PC-9 (cell line): ENCODE results near the gene ANKRD10. TPM values are rescaled to one million over a fixed set of nuclear protein-coding genes. Genes with fewer than 3 reads are reported as not detected.
A peak's percentile ranks its signal among the peaks of the same experiment; 100 is the strongest.

ENCODE experiments used
- BruUV-seq: library from RNA; stranded (reverse); fragments of 400-500 nt; replicated peaks from 2 replicates; lab custom pipeline; 2021; lab: Mats Ljungman, UMichigan
- CTCF ChIA-PET: fragments of 300-600 bp; sonication (Branson Sonifier 250); formaldehyde crosslinking; loops from one replicate; lab custom pipeline; 2022; ENCODE audit warnings: antibody characterized with exemption; lab: Charles Lee
- POLR2A ChIA-PET: fragments of 300-600 bp; sonication (Branson Sonifier 250); formaldehyde crosslinking; loops from one replicate; lab custom pipeline; 2022; ENCODE audit warnings: antibody characterized with exemption; ENCODE audit not compliant: unreplicated experiment; lab: Charles Lee
- DNase-seq, 2 experiments: peaks; one replicate each; pipeline versions ENCODE4 v3.0.0 to v3.0.0-alpha.2; 2015 to 2022; ENCODE audit warnings: mixed read lengths in 1 of 2
- H2AFZ ChIP-seq: fragments of 200-600 bp; sonication (generic); 2 replicates; pipeline ENCODE4 v1.8.1; 2017; ENCODE audit warnings: antibody characterized with exemption
- H3F3A ChIP-seq: fragments of 200-600 bp; sonication (generic); 2 replicates; pipeline ENCODE4 v1.8.1; 2017; ENCODE audit warnings: antibody characterized with exemption, mild to moderate bottlenecking, low read depth; ENCODE audit not compliant: insufficient read depth
- H3K27ac ChIP-seq: fragments of 200-600 bp; sonication (generic); 2 replicates; pipeline ENCODE4 v1.6.1; 2016; ENCODE audit warnings: mixed run types
- H3K27me3 ChIP-seq: fragments of 200-600 bp; sonication (generic); 2 replicates; pipeline ENCODE4 v1.6.1; 2016; ENCODE audit warnings: low read depth, mixed run types; ENCODE audit not compliant: insufficient read depth
- H3K36me3 ChIP-seq: fragments of 200-600 bp; sonication (generic); 2 replicates; pipeline ENCODE4 v1.6.1; 2016; ENCODE audit warnings: low read depth, mixed run types
- H3K4me1 ChIP-seq: fragments of 200-600 bp; sonication (generic); replicated peaks from 2 replicates; pipeline ENCODE4 v1.6.1; 2016; ENCODE audit warnings: mixed run types; ENCODE audit not compliant: insufficient read depth
- H3K4me2 ChIP-seq: fragments of 200-600 bp; sonication (generic); 2 replicates; pipeline ENCODE4 v1.6.1; 2017; ENCODE audit warnings: mixed run types
- H3K4me3 ChIP-seq: fragments of 200-600 bp; sonication (generic); 2 replicates; pipeline ENCODE4 v1.6.1; 2016; ENCODE audit warnings: mixed run types
- H3K79me2 ChIP-seq: fragments of 200-600 bp; sonication (generic); 2 replicates; pipeline ENCODE4 v1.6.1; 2017; ENCODE audit warnings: low read depth, mixed run types
- H3K9me2 ChIP-seq: fragments of 200-600 bp; sonication (generic); 2 replicates; pipeline ENCODE4 v1.8.1; 2017; ENCODE audit warnings: mild to moderate bottlenecking; ENCODE audit not compliant: insufficient read depth
- H3K9me3 ChIP-seq: fragments of 200-600 bp; sonication (generic); 2 replicates; pipeline ENCODE4 v1.8.1; 2016; ENCODE audit warnings: low read depth; ENCODE audit not compliant: insufficient read depth
- H4K20me1 ChIP-seq: fragments of 200-600 bp; sonication (generic); 2 replicates; pipeline ENCODE4 v1.8.1; 2017; ENCODE audit not compliant: insufficient read depth
- CTCF ChIP-seq: fragments of 200-600 bp; sonication (generic); conservative IDR thresholded peaks from 2 replicates; pipeline ENCODE4 v1.6.1; 2017; ENCODE audit warnings: mixed run types, antibody characterized with exemption, mild to moderate bottlenecking, moderate library complexity
- EZH2 ChIP-seq: fragments of 200-600 bp; sonication (generic); IDR thresholded peaks from 2 replicates; pipeline ENCODE4 v1.8.0; 2017; ENCODE audit warnings: antibody characterized with exemption, low read depth
- intact Hi-C: fragments of 100-400 bp; cut with micrococcal nuclease; formaldehyde crosslinking; loops from one replicate; pipeline ENCODE4 v1.10.0; 2022; ENCODE audit not compliant: unreplicated experiment
- total RNA-seq: library from RNA; stranded (reverse); gene quantifications from 2 replicates; pipeline ENCODE4 v1.2.3, GENCODE V29; 2021

ANKRD10 gene
- total RNA-seq, 1 experiment from 2014 or later, result 155 TPM

- no TSS peak for BruUV-seq
- DNase-seq, result no peak
- no peaks in the 10 kb centered on the region for H3K27me3 ChIP-seq
- H3K79me2 ChIP-seq, result peaks cover 16% of the 10 kb centered on the region
- H4K20me1 ChIP-seq, result no peaks in the 10 kb centered on the region
- ChIA-PET CTCF (no interaction called here), POLR2A (interaction anchor here (0.6 kb wide), 1 partner anchor 11 kb away, joined by 7 read pairs; no protein-coding TSS in a partner anchor)
- H3K27ac ChIP-seq, result no peak overlapping the region
- H3K4me3 ChIP-seq, result no peak overlapping the region
- no peaks in the 10 kb centered on the region for H3K36me3 ChIP-seq
- H3F3A ChIP-seq, result peaks cover 12% of the 10 kb centered on the region; the same call in 1 of the 2 replicates
- H3K9me2 ChIP-seq, result no peaks in the 10 kb centered on the region
- no peak overlapping the region for H2AFZ ChIP-seq
- H3K4me1 ChIP-seq, result peaks cover 30% of the 10 kb centered on the region
- H3K4me2 ChIP-seq, result no peak overlapping the region
- intact Hi-C loops, result no loop called here
- no peak for TF ChIP-seq CTCF
- TF ChIP-seq EZH2, result no peak
- H3K9me3 ChIP-seq, result no peaks in the 10 kb centered on the region
Observed at GRCh38 chr13:110872034-110872767, 42.7 kb downstream of the ANKRD10 start.

- Histone ChIP-seq H2AFZ (peak overlapping the region; percentile 79), H3K4me1 (peaks cover 28% of the 10 kb centered on the region), H3K27ac (peak overlapping the region; percentile 97), H3K9me3 (no peaks in the 10 kb centered on the region), H3K27me3 (no peaks in the 10 kb centered on the region), H4K20me1 (no peaks in the 10 kb centered on the region), H3K36me3 (no peaks in the 10 kb centered on the region), H3K9me2 (no peaks in the 10 kb centered on the region), H3K4me3 (peak overlapping the region; percentile 65), H3K79me2 (peaks cover 16% of the 10 kb centered on the region), H3F3A (0 out of 2 replicates have a peak, but pooled peaks cover 9% of the 10 kb centered on the region), H3K4me2 (peak overlapping the region; percentile 75)
- intact Hi-C loops, result loop anchor here (1.0 kb wide), 4 partner anchors 38 to 343 kb away; partner anchors contain the start of gene ANKRD10
- ChIA-PET POLR2A (interaction anchor here (0.5 to 0.9 kb wide), 6 partner anchors 38 to 691 kb away, joined by 3 to 12 read pairs (median 6); no protein-coding TSS in a partner anchor), CTCF (interaction anchor here (1.2 kb wide), 2 partner anchors 45 to 153 kb away, joined by 4 read pairs; no protein-coding TSS in a partner anchor)
- TSS peak; percentile 83 for BruUV-seq
- TF ChIP-seq CTCF, result no peak
- TF ChIP-seq EZH2, result no peak
- DNase-seq, result peak; percentile 96 to 99
Observed at GRCh38 chr13:110869805-110870706, 44.8 kb downstream of the ANKRD10 start.

GRCh38 chr13:110869231-110869804 is 45.6 kb downstream of the ANKRD10 start:
- Histone ChIP-seq H3K9me2 (no peaks in the 10 kb centered on the region), H3K4me2 (peak overlapping the region; percentile 75), H4K20me1 (no peaks in the 10 kb centered on the region), H3K4me1 (peaks cover 23% of the 10 kb centered on the region), H2AFZ (peak overlapping the region; percentile 79), H3K27me3 (no peaks in the 10 kb centered on the region), H3K4me3 (peak overlapping the region; percentile 65), H3K27ac (peak overlapping the region; percentile 97), H3K36me3 (no peaks in the 10 kb centered on the region), H3K9me3 (no peaks in the 10 kb centered on the region), H3K79me2 (peaks cover 16% of the 10 kb centered on the region), H3F3A (0 out of 2 replicates have a peak, but pooled peaks cover 9% of the 10 kb centered on the region)
- BruUV-seq, result no TSS peak
- TF ChIP-seq CTCF (no peak), EZH2 (no peak)
- DNase-seq, result peak; percentile 52 to 71
- ChIA-PET CTCF (interaction anchor here (1.2 kb wide), 1 partner anchor 46 kb away, joined by 4 read pairs; no protein-coding TSS in a partner anchor), POLR2A (interaction anchor here (0.5 to 0.9 kb wide), 3 partner anchors 12 to 425 kb away, joined by 3 to 4 read pairs (median 3); no protein-coding TSS in a partner anchor)
- intact Hi-C loops, result no loop called here
